HG03066 (cell line): ENCODE measurements around the gene CTSH.
"Not testable (repeated sequence)": the region's sequence is repeated elsewhere in the genome, so short reads cannot be mapped to it uniquely, and the experiment has no call there.

Source experiments
- ATAC-seq: cut with Tn5 transposase; IDR thresholded peaks from one replicate; pipeline ENCODE4 v1.9.1; 2021; ENCODE audit warnings: low read depth; ENCODE audit not compliant: unreplicated experiment

The CTSH gene

GRCh38 chr15:78900819-78901533 is 43.9 kb downstream of the CTSH start:
- ATAC-seq: not testable (repeated sequence)

GRCh38 chr15:78898540-78898939 is 46.3 kb downstream of the CTSH start:
- ATAC-seq: no peak

GRCh38 chr15:78895471-78895870 is 49.4 kb downstream of the CTSH start:
- ATAC-seq: no peak

GRCh38 chr15:78893538-78893937 is 51.3 kb downstream of the CTSH start:
- ATAC-seq: no peak

GRCh38 chr15:78889000-78889399 is 55.8 kb downstream of the CTSH start:
- ATAC-seq: no peak

GRCh38 chr15:78881681-78882080 is 63.2 kb downstream of the CTSH start:
- no peak for ATAC-seq

- ATAC-seq: no peak
These were observed 64.0 kb downstream of the CTSH start for GRCh38 chr15:78880813-78881212.

GRCh38 chr15:78880242-78880533 is 64.7 kb downstream of the CTSH start:
- no peak for ATAC-seq

GRCh38 chr15:78879517-78880241 is 65.2 kb downstream of the CTSH start:
- ATAC-seq: no peak

- no peak for ATAC-seq
These were observed 66.5 kb downstream of the CTSH start for GRCh38 chr15:78878356-78878755.

- not testable (repeated sequence) for ATAC-seq
These were observed 67.9 kb downstream of the CTSH start for GRCh38 chr15:78876954-78877353.

- no peak for ATAC-seq
These were observed 69.5 kb downstream of the CTSH start for GRCh38 chr15:78875107-78875914.

- no peak for ATAC-seq
These were observed 70.8 kb downstream of the CTSH start for GRCh38 chr15:78873793-78874765.

- ATAC-seq: peak; percentile 64
These were observed 71.7 kb downstream of the CTSH start for GRCh38 chr15:78872972-78873792.

GRCh38 chr15:78872155-78872971 is 72.5 kb downstream of the CTSH start, which contains the start of gene MORF4L1:
Gene MORF4L1, plus strand, starts transcription at chr15:78872890. Its CDS starts 128 bp downstream, at chr15:78873018.
- peak; percentile 72 for ATAC-seq

- not testable (repeated sequence) for ATAC-seq
These were observed 73.2 kb downstream of the CTSH start for GRCh38 chr15:78871483-78872127.
